H1 (cell line): ENCODE results near the gene NFASC. TPM values are rescaled to one million over a fixed set of nuclear protein-coding genes. Genes with fewer than 3 reads are reported as not detected.

Source experiments
- CBX5 ChIP-seq: fragments of 300-800, 300-1000 bp; sonication (generic); IDR thresholded peaks from 2 replicates; pipeline ENCODE4 v1.7.1; 2016; ENCODE audit warnings: antibody characterized with exemption, low read length, low read depth
- NANOG ChIP-seq: IDR thresholded peaks from 2 replicates; pipeline ENCODE4 v1.6.1; 2011; ENCODE audit warnings: low read length, low read depth, mild to moderate bottlenecking, inconsistent platforms; ENCODE audit not compliant: insufficient read depth, poor library complexity, severe bottlenecking
- polyA plus RNA-seq, 7 experiments: library from polyadenylated mRNA; depleted of rRNA in 3 of 7; stranded (reverse) in 5 of 7; unstranded in 2 of 7; fragments of >200 nt in 5 of 7; fragments of 200-250 nt in 2 of 7; gene quantifications; 1 replicate in 5 of 7; 2 replicates in 1 of 7; 4 replicates in 1 of 7; pipeline versions ENCODE4 v1.2.1 to v1.2.3, GENCODE V29; 2011 to 2013; ENCODE audit warnings: missing spikeins in 2 of 7, mixed read lengths in 2 of 7
- total RNA-seq: library from RNA; stranded (reverse); fragmentation: NEBNext Ultra II Directional; extraction: Animal tissue kit (Norgen Biotek cat#: 25700); gene quantifications from 2 replicates; pipeline ENCODE4 v1.2.1, GENCODE V29; 2021

Gene NFASC
- total and polyA plus RNA-seq, 2 of the 8 experiments (the other 6 are each of a cell fraction or from before 2014, with no cell fraction given) = 5.0 to 15.2 TPM

- TF ChIP-seq CBX5 (no peak), NANOG (no peak)
Measured at GRCh38 chr1:204853436-204853835, 17.2 kb upstream of the NFASC start (continued).
